Measurements from ENCODE around the gene WNT2. TPM values are rescaled to one million over a fixed set of nuclear protein-coding genes. Genes with fewer than 3 reads are reported as not detected.

WNT2 gene
- total RNA-seq, 1 experiment from 2014 or later: not detected

DNA sequence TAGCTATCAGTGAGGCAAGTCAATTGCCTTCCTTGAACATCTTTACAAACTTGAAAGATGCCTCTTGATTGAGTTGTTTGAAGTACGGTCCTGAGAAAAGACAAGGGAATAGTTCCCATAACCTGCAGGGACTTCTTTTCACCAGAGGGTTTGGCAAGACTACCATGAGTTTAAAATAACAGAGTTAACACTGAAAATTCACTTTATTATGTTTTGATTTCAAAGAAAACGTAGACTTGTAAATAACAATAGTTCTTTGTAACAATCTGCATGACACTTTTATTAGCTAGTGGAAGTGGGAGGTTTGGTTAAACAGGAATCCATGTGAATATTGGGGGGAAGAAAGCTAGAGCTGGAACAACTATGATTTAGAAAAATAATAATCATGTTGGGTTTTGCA lies 49.5 kb downstream of the WNT2 start:
- H3K4me3 ChIP-seq (ENCODE audit: low read depth, low read length): no peak overlapping the region
- H3K4me1 ChIP-seq: no peaks in the 10 kb centered on the region
- H3K36me3 ChIP-seq (ENCODE audit: control insufficient read depth, insufficient read depth, low read length): no peaks in the 10 kb centered on the region
- Mint-ChIP-seq H3K4me3 (ENCODE audit: unreplicated experiment) (no peak overlapping the region), H3K9me3 (ENCODE audit: unreplicated experiment) (no peaks in the 10 kb centered on the region), H3K27ac (ENCODE audit: unreplicated experiment) (no peak overlapping the region), H3K4me1 (ENCODE audit: low read depth, unreplicated experiment) (no peaks in the 10 kb centered on the region), H3K36me3 (ENCODE audit: insufficient read depth, unreplicated experiment) (no peaks in the 10 kb centered on the region), H3K27me3 (ENCODE audit: insufficient read depth, unreplicated experiment) (peaks cover 18% of the 10 kb centered on the region)
- no peak for DNase-seq
- BruUV-seq (replicated peaks): no TSS peak
- CTCF ChIA-PET: no interaction called here
- H3K9me3 ChIP-seq: no peaks in the 10 kb centered on the region
- peaks cover 1% of the 10 kb centered on the region; the same call in 1 of the 2 replicates for H3K27me3 ChIP-seq (replicated peaks; ENCODE audit: control insufficient read depth, insufficient read depth, low read length)
- POLR2A ChIA-PET: no interaction called here
- TF ChIP-seq, protein P1, sequence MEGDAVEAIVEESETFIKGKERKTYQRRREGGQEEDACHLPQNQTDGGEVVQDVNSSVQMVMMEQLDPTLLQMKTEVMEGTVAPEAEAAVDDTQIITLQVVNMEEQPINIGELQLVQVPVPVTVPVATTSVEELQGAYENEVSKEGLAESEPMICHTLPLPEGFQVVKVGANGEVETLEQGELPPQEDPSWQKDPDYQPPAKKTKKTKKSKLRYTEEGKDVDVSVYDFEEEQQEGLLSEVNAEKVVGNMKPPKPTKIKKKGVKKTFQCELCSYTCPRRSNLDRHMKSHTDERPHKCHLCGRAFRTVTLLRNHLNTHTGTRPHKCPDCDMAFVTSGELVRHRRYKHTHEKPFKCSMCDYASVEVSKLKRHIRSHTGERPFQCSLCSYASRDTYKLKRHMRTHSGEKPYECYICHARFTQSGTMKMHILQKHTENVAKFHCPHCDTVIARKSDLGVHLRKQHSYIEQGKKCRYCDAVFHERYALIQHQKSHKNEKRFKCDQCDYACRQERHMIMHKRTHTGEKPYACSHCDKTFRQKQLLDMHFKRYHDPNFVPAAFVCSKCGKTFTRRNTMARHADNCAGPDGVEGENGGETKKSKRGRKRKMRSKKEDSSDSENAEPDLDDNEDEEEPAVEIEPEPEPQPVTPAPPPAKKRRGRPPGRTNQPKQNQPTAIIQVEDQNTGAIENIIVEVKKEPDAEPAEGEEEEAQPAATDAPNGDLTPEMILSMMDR (IDR thresholded peaks at IDR 0.05; ENCODE audit: insufficient read depth in 1 of 2, low read depth in 1 of 2, low read length in 1 of 2, severe bottlenecking in 1 of 2, unreplicated experiment in 1 of 2): no peak
- intact Hi-C loops (cut with micrococcal nuclease; ENCODE audit: unreplicated experiment): no loop called here

DNA sequence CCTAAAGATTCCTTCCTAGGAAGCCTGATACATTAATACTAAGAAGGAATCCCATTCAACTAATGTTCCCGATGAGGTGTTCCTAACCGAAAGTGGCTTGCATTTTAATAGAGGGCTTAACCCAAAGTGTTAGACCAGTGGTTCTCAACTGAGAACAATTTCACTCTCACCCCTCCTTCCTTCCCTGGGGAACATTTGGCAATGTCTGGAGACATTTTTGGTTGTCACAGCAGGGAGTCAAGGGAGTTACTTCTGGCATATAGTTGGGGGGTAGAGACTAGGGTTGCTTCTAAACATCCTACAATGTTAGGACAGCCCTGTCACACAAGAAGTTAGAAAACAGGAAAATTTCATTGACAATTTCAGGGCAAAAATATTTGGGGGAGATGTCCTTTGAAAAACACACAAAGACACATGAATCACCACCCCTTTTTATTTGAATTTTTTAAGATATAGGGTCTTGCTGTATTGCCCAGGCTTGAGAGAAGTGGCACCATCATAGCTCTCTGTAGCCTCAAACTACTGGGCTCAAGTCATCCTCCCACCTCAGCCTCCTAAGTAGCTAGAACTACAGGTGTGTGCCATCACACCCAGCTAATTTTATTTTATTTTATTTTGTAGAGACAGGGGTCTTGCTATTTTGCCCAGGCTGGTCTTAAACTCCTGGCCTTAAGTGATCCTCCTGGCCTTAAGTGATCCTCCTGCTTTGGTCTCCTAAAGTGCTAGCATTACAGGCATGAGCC lies 50.7 kb downstream of the WNT2 start:
- TF ChIP-seq, protein P1 (IDR thresholded peaks at IDR 0.05; ENCODE audit: insufficient read depth in 1 of 2, low read depth in 1 of 2, low read length in 1 of 2, severe bottlenecking in 1 of 2, unreplicated experiment in 1 of 2): no peak
- Histone ChIP-seq H3K36me3 (ENCODE audit: control insufficient read depth, insufficient read depth, low read length) (no peaks in the 10 kb centered on the region), H3K27me3 (replicated peaks; ENCODE audit: control insufficient read depth, insufficient read depth, low read length) (peaks cover 1% of the 10 kb centered on the region; the same call in 1 of the 2 replicates), H3K9me3 (no peaks in the 10 kb centered on the region), H3K4me3 (ENCODE audit: low read depth, low read length) (no peak overlapping the region), H3K4me1 (no peaks in the 10 kb centered on the region)
- ChIA-PET CTCF (no interaction called here), POLR2A (no interaction called here)
- no peak for DNase-seq
- Mint-ChIP-seq H3K9me3 (ENCODE audit: unreplicated experiment) (no peaks in the 10 kb centered on the region), H3K4me3 (ENCODE audit: unreplicated experiment) (no peak overlapping the region), H3K27ac (ENCODE audit: unreplicated experiment) (no peak overlapping the region), H3K27me3 (ENCODE audit: insufficient read depth, unreplicated experiment) (peaks cover 22% of the 10 kb centered on the region), H3K36me3 (ENCODE audit: insufficient read depth, unreplicated experiment) (no peaks in the 10 kb centered on the region), H3K4me1 (ENCODE audit: low read depth, unreplicated experiment) (no peaks in the 10 kb centered on the region)
- no TSS peak for BruUV-seq (replicated peaks)
- intact Hi-C loops (cut with micrococcal nuclease; ENCODE audit: unreplicated experiment): no loop called here

DNA sequence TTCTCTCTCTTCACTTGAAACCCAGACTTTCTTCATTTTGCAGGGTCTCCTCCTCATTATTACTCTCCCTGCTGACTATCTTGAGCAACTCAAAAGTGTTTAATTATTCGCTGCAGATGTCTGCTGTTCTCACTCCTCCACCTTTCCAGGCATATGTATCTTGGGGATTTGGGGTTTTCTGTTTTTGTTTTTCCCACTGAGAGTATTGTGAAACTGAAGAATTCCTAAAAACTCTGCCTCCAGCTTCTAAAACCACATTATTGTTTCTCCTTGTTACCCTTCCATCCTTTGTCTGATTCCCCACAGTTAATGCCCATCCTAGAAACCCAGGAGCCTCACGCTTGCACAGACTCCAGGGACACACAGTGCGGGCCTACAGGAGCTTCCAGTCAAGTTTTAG lies 51.3 kb downstream of the WNT2 start:
- Mint-ChIP-seq H3K36me3 (ENCODE audit: insufficient read depth, unreplicated experiment) (no peaks in the 10 kb centered on the region), H3K27ac (ENCODE audit: unreplicated experiment) (no peak overlapping the region), H3K27me3 (ENCODE audit: insufficient read depth, unreplicated experiment) (peaks cover 21% of the 10 kb centered on the region), H3K4me1 (ENCODE audit: low read depth, unreplicated experiment) (no peaks in the 10 kb centered on the region), H3K4me3 (ENCODE audit: unreplicated experiment) (no peak overlapping the region), H3K9me3 (ENCODE audit: unreplicated experiment) (no peaks in the 10 kb centered on the region)
- no peaks in the 10 kb centered on the region for H3K36me3 ChIP-seq (ENCODE audit: control insufficient read depth, insufficient read depth, low read length)
- H3K4me1 ChIP-seq: no peaks in the 10 kb centered on the region
- peaks cover 1% of the 10 kb centered on the region; the same call in 1 of the 2 replicates for H3K27me3 ChIP-seq (replicated peaks; ENCODE audit: control insufficient read depth, insufficient read depth, low read length)
- TF ChIP-seq, protein P1 (IDR thresholded peaks at IDR 0.05; ENCODE audit: insufficient read depth in 1 of 2, low read depth in 1 of 2, low read length in 1 of 2, severe bottlenecking in 1 of 2, unreplicated experiment in 1 of 2): no peak
- intact Hi-C loops (cut with micrococcal nuclease; ENCODE audit: unreplicated experiment): no loop called here
- CTCF ChIA-PET: no interaction called here
- DNase-seq: no peak
- H3K9me3 ChIP-seq: peaks cover 3% of the 10 kb centered on the region
- BruUV-seq (replicated peaks): no TSS peak
- POLR2A ChIA-PET: no interaction called here
- H3K4me3 ChIP-seq (ENCODE audit: low read depth, low read length): no peak overlapping the region

Measured in Caco-2 (cell line).